Esophagus mucosa (tissue), 1 donor: Measurements from ENCODE around the gene ZMIZ1. TPM values are rescaled to one million over a fixed set of nuclear protein-coding genes. Genes with fewer than 3 reads are reported as not detected.

ENCODE experiments used
- ATAC-seq: fragments of 200-7000 bp; cut with Tn5 transposase; one replicate; pipeline ENCODE4 v1.9.1; 2020
- total RNA-seq: library from RNA; stranded (reverse); gene quantifications from one replicate; pipeline ENCODE4 v1.2.4, GENCODE V29; 2023
- donor health status: DM: yes; HTN: yes; CAD: no.

The ZMIZ1 gene
- total RNA-seq, 1 donor from 2014 or later: 43.8 TPM

- ATAC-seq: no peak
Observed at GRCh38 chr10:79234391-79235315, 165.9 kb downstream of the ZMIZ1 start.

- ATAC-seq: no peak
Observed at GRCh38 chr10:79235765-79236432, 167.1 kb downstream of the ZMIZ1 start.

GRCh38 chr10:79236433-79236765 lies 167.6 kb downstream of the ZMIZ1 start:
- ATAC-seq: no peak

GRCh38 chr10:79237454-79238157 lies 168.8 kb downstream of the ZMIZ1 start:
- ATAC-seq: peak; percentile 65

- ATAC-seq: no peak
Observed at GRCh38 chr10:79238158-79238520, 169.4 kb downstream of the ZMIZ1 start.

DNA sequence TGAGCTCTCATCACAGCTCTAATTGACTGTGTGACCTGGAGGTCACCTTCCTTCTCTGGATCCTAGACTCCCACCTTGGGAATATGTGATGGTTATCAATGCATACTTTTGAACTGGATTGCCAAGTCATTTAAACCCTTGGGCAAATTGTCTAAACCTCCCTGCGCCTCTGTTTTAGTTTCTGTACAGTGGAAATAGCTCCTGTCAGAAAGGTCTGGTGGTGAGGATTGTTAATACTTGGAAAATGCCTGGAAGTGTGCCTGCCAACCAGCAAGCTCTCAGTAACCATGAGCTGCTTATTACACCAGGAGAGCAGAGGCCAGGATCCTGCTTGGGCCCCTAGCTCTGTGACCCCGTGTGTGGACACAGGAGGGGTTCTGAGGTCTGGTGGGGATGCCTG lies 169.8 kb downstream of the ZMIZ1 start:
- no peak for ATAC-seq

DNA sequence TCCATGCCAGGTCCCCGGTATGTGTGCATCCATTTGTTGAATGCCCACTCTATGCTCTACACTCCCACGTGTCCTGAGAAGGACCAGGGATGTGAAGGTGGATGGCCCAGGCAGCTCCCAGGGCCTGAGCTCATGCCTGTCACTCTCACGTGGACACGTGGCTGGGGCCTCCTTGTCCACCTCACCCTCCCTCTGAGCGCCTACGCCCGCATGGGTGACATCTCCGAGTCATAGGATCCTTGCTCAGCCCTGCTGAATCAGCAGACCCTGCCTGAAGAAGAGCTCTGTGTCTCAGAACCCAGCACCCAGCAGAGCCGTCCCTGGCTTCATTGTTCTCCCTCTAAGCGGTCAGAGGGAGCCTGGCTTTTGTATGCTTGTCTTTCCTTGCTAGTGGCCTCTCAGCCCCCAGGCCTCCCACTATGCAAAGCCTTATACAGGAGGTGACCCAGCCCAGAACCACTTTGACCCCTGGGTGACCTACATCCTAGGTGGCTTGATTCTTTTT lies 170.6 kb downstream of the ZMIZ1 start:
- ATAC-seq: peak; percentile 57

DNA sequence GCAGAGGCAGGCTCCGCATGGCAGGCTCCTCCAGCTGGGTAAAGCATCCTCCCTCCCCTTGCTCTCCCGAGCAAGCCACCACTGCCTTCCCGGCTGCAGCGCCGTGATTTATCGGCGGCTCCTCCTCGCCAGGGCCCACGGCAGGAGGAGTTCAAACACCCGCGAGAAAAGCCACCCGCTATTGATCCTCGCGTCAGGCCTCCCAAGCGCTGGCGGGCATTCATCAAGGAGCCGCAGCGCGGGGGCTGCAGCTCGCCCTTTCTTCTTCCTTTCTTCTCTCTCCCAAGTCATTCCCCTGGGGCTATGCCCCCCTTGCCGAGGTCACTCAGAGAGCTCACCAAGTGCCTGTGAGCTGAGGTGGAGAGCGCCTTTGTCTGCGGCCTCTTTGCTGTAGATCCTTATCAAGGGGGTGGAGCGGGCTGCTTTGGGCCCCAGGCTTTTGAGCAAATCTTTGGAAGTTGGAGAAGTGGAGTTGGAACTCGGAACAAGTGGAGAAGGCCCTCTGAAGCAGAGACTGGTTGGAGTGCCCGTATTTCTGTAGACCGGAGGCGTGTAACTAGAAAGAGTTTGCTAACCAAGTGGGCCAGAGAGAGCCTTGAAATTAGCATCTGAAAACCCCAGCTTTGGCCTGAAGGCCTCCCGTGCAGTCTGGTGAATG lies 171.3 kb downstream of the ZMIZ1 start:
- ATAC-seq: no peak

- ATAC-seq: no peak
Observed at GRCh38 chr10:79241629-79241989, 172.8 kb downstream of the ZMIZ1 start.

GRCh38 chr10:79241990-79242619 lies 173.3 kb downstream of the ZMIZ1 start:
- ATAC-seq: peak; percentile 35

- peak; percentile 41 for ATAC-seq
Observed at GRCh38 chr10:79242620-79243152, 173.9 kb downstream of the ZMIZ1 start.

GRCh38 chr10:79243181-79244067 lies 174.7 kb downstream of the ZMIZ1 start:
- ATAC-seq: peak; percentile 48

GRCh38 chr10:79244068-79244442 lies 175.3 kb downstream of the ZMIZ1 start:
- no peak for ATAC-seq

- ATAC-seq: no peak
Observed at GRCh38 chr10:79244841-79245504, 176.2 kb downstream of the ZMIZ1 start.

GRCh38 chr10:79245539-79246208 lies 176.9 kb downstream of the ZMIZ1 start:
- no peak for ATAC-seq

DNA sequence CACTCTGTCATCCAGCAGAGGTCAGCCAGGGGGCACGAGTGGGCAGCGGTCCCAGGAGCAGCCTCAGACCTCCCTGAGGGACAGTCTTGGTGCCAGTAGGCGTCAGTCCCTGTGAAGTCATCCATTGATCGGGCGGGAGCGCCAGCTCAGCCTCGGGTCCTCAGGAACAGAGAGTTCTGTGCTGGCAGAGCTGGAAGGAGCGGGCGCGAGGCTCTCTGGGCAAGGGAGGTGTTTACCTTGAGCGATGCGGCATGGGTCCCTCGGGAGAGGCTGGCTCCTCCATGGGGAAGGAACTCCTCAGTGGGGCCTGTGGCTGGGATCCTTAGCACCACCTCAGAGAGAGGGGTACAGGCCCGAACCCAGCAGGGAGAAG lies 177.4 kb downstream of the ZMIZ1 start:
- ATAC-seq: no peak

GRCh38 chr10:79246606-79247275 lies 178.0 kb downstream of the ZMIZ1 start:
- ATAC-seq: peak; percentile 3

DNA sequence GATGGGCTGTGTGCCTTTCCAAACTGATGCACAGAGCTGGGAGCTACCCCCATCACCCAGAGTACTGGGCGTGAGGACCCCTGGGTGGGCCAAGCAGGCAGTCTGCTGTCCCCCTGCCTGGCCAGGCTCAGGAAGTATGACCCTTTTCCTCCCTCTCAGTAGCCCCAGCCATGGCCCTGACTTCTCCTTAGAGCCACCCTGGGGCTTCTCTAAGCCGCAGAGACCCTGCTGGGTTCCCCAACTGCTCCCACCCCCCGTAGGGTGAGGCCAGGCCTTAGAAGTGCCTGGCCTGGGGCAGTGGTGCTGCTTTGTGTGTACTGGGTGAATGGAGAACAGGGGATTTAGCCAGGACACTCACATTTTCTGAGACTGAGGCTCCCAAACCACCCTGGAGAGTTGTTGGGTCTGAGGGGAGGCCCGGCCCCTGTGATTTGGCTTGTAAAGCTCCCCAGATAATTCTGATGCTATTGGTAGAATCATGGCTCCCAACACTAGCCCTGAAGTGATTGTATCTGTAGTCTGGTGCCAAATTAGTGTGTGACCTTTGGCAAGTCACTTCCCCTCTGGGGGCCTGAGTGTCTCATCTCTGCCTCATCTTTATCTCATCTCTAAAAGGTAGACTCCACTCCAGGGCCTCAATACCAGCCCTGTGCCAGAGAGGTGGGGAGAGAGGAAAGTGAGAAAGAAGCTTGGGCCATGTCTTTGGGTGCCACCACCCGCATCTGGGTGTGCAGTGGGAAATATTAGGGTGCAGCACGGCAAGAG lies 178.8 kb downstream of the ZMIZ1 start:
- no peak for ATAC-seq
